ENCODE measurements around the gene TSR3. TPM values are rescaled to one million over a fixed set of nuclear protein-coding genes. Genes with fewer than 3 reads are reported as not detected.

The TSR3 gene
- total RNA-seq, 4 donors from 2014 or later, result 15.9 to 101 (median 30.8) TPM

GRCh38 chr16:1354815-1355540 lies 3.3 kb upstream of the TSR3 start:
- no peak overlapping the region for H3K27ac ChIP-seq
- TF ChIP-seq CTCF (IDR thresholded peaks at IDR 0.05) (no peak), POLR2A (IDR thresholded peaks at IDR 0.05) (no peak)
- H3K9me3 ChIP-seq, result no peaks in the 10 kb centered on the region
- H3K36me3 ChIP-seq, result no peaks in the 10 kb centered on the region
- intact Hi-C loops (cut with DNase I; ENCODE audit: low total_unique reads), result no loop called here
- no peak for DNase-seq
- H3K4me1 ChIP-seq, result peaks cover 7 to 9% of the 10 kb centered on the region in 2 donors
- H3K4me3 ChIP-seq, result no peak overlapping the region
- H3K27me3 ChIP-seq, result no peaks in the 10 kb centered on the region

GRCh38 chr16:1351215-1351581 lies 480 bp downstream of the TSR3 start:
- no peaks in the 10 kb centered on the region for H3K9me3 ChIP-seq
- no peak for DNase-seq
- H3K4me3 ChIP-seq, result peak overlapping the region; percentile 50 to 83
- intact Hi-C loops (cut with DNase I; ENCODE audit: low total_unique reads), result no loop called here
- H3K36me3 ChIP-seq, result no peaks in the 10 kb centered on the region
- H3K4me1 ChIP-seq, result peaks cover 7 to 9% of the 10 kb centered on the region in 2 donors
- no peaks in the 10 kb centered on the region for H3K27me3 ChIP-seq
- H3K27ac ChIP-seq, result peak overlapping the region; percentile 9 to 58
- TF ChIP-seq POLR2A (IDR thresholded peaks at IDR 0.05) (no peak), CTCF (IDR thresholded peaks at IDR 0.05) (no peak)

DNA sequence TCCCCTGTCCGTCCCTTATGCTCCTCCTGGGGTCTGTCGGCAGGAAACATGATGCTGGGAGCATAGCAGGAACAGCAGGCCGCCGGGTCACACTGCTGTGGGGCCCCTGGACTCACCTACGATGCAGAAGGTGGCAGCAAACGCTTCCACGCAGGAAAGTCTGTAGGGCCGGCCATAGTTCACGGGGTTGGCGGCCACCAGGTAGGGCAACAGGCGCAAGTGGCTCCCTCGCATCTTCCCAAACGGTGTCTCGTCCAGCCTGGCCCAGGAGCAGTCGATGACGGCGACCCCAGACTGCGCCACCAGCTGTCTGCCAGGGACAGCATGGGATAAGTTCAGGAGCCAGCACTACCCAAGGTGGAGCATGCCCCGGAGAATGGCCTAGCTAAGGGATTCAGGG lies 987 bp downstream of the TSR3 start:
- no peaks in the 10 kb centered on the region for H3K9me3 ChIP-seq
- TF ChIP-seq POLR2A (IDR thresholded peaks at IDR 0.05) (no peak), CTCF (IDR thresholded peaks at IDR 0.05) (no peak)
- H3K27me3 ChIP-seq, result no peaks in the 10 kb centered on the region
- H3K27ac ChIP-seq, result no peak overlapping the region
- DNase-seq, result no peak
- peak overlapping the region; percentile 50 to 83 for H3K4me3 ChIP-seq
- no peaks in the 10 kb centered on the region for H3K36me3 ChIP-seq
- intact Hi-C loops (cut with DNase I; ENCODE audit: low total_unique reads), result no loop called here
- peaks cover 7 to 9% of the 10 kb centered on the region in 2 donors for H3K4me1 ChIP-seq

DNA sequence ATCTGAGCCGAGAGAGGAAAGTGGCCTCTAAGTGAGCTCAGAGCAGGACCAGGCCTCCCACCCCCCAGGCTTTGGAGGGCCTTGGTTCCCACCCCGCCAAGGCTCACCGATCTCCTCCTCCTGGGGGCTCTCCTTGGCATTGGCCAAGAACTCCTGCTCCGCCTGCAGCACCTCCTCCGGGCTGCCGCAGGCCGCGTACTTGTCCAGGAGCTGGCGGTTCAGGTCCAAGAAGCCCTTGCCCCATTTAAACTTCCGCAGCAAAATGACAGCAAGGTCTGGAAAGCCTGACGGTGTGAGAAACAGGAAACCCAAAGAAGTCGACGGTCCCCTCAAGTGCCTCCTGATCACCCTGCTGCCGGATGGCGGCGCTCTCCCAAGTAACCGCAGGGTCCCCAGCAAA lies 1.7 kb downstream of the TSR3 start:
- H3K4me1 ChIP-seq, result peaks cover 7 to 9% of the 10 kb centered on the region in 2 donors
- intact Hi-C loops (cut with DNase I; ENCODE audit: low total_unique reads), result no loop called here
- no peak overlapping the region for H3K4me3 ChIP-seq
- no peaks in the 10 kb centered on the region for H3K27me3 ChIP-seq
- TF ChIP-seq CTCF (IDR thresholded peaks at IDR 0.05) (no peak), POLR2A (IDR thresholded peaks at IDR 0.05) (no peak)
- no peak overlapping the region for H3K27ac ChIP-seq
- no peaks in the 10 kb centered on the region for H3K36me3 ChIP-seq
- DNase-seq, result no peak
- no peaks in the 10 kb centered on the region for H3K9me3 ChIP-seq

DNA sequence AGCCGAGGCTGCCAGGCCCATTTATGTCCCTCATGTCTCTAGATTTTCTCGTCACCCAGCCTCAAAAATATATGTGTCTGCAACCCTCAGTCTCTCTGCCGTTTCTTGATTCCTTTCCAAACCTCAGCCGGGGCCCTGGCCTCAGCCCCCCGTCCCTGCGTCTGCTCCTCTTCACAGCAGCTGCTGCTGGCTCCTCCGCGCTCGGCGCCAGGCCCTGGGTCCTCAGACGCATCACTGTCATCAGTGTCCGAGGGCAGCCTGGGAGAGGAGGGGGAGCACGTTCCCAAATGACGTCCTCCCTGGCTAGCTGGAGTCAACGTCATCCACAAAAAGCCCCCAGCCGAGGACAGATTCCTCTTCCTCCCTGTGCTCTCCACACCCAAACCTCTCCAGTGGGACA lies 2.3 kb downstream of the TSR3 start:
- Histone ChIP-seq H3K36me3 (no peaks in the 10 kb centered on the region), H3K27ac (no peak overlapping the region), H3K27me3 (no peaks in the 10 kb centered on the region), H3K4me3 (no peak overlapping the region), H3K9me3 (no peaks in the 10 kb centered on the region), H3K4me1 (peaks cover 7 to 9% of the 10 kb centered on the region in 2 donors)
- intact Hi-C loops (cut with DNase I; ENCODE audit: low total_unique reads), result no loop called here
- no peak for TF ChIP-seq CTCF (IDR thresholded peaks at IDR 0.05)
- no peak for TF ChIP-seq POLR2A (IDR thresholded peaks at IDR 0.05)
- DNase-seq, result no peak
